ENCODE measurements around the gene UBXN1.
"Not testable (repeated sequence)": the region's sequence is repeated elsewhere in the genome, so short reads cannot be mapped to it uniquely, and the experiment has no call there.

UBXN1 gene

GRCh38 chr11:62703921-62704320, 25.0 kb upstream of the UBXN1 start:
- CTCF ChIA-PET = interaction anchor here (1.6 kb wide), 1 partner anchor 9 kb away, joined by 15 read pairs; no protein-coding TSS in a partner anchor
- H3K9me3 Mint-ChIP-seq, H3K4me3 Mint-ChIP-seq, H3K27me3 Mint-ChIP-seq, DNase-seq, H3K27ac Mint-ChIP-seq: not testable (repeated sequence)
- Mint-ChIP-seq H3K36me3 (peaks cover 21% of the 10 kb centered on the region), H3K4me1 (peaks cover 38% of the 10 kb centered on the region)

GRCh38 chr11:62702246-62702645, 23.4 kb upstream of the UBXN1 start:
- Mint-ChIP-seq H3K27me3 (no peaks in the 10 kb centered on the region), H3K9me3 (no peaks in the 10 kb centered on the region), H3K36me3 (peaks cover 21% of the 10 kb centered on the region), H3K4me3 (no peak overlapping the region), H3K27ac (no peak overlapping the region), H3K4me1 (peaks cover 21% of the 10 kb centered on the region)
- CTCF ChIA-PET = no interaction called here
- DNase-seq = no peak

DNA sequence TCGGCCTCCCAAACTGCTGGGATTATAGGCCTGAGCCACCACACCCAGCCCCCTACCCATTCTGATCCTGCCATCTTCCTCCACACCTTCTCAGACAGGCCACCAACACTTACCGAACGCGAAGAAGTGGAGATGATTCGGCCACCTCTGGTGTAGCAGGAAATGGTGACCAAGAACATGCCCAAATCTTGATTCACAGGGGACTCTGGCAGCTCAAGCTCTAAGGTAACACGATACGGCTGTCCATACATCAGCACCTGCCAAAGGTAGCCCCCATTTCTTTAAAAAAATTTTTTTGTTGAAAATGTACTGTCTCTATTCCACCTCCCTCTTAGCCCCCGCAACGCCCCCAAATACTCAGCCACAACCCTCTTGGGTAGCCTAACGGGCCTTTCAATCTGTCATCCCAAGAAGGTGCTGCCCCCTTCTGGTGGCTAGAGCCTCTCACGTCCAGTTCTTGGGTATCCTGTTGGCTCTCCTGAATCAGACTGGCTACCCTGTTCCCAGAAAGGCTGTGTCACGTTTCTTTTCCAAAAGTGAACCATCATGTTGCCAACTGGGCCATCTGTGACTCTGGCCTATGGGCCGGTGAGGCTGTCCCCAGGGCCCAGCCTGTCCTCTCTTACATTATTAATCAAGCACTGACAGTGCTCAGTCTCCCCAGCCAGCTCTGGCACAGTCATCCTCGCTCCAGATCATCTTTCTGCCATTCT, 15.7 kb upstream of the UBXN1 start:
- Mint-ChIP-seq H3K4me3 (no peak overlapping the region), H3K27ac (peak overlapping the region; percentile 33), H3K27me3 (no peaks in the 10 kb centered on the region), H3K4me1 (peaks cover 6% of the 10 kb centered on the region), H3K9me3 (no peaks in the 10 kb centered on the region), H3K36me3 (peaks cover 23% of the 10 kb centered on the region)
- CTCF ChIA-PET = interaction anchor here (0.6 to 4.4 kb wide), 29 partner anchors 9 to 876 kb away, joined by 3 to 40 read pairs (median 4); partner anchors contain the start of genes B3GAT3, BSCL2, C11orf98 and CSKMT
- peak; percentile 86 for DNase-seq

DNA sequence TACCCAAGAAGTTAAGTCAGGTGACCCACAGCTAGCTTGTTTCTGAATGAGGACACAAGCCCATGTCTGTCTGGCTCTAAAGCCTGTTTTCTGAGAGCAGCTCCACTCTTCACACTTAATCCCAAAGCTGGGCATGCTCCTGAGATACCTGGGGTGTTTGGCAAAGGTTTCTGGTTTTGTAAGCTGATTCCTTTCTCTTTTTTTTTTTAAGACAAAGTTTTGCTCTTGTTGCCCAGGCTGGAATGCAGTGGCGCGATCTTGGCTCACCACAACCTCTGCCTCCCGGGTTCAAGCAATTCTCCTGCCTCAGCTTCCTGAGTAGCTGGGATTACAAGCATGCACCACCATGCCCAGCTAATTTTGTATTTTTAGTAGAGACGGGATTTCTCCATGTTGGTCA, 14.8 kb upstream of the UBXN1 start:
- H3K36me3 Mint-ChIP-seq = peaks cover 25% of the 10 kb centered on the region
- CTCF ChIA-PET = interaction anchor here (0.6 to 4.4 kb wide), 20 partner anchors 10 to 293 kb away, joined by 3 to 40 read pairs (median 5); partner anchors contain the start of genes BSCL2, GNG3, LBHD1 and MTA2
- H3K4me1 Mint-ChIP-seq, DNase-seq, H3K9me3 Mint-ChIP-seq, H3K27ac Mint-ChIP-seq, H3K4me3 Mint-ChIP-seq, H3K27me3 Mint-ChIP-seq: not testable (repeated sequence)

DNA sequence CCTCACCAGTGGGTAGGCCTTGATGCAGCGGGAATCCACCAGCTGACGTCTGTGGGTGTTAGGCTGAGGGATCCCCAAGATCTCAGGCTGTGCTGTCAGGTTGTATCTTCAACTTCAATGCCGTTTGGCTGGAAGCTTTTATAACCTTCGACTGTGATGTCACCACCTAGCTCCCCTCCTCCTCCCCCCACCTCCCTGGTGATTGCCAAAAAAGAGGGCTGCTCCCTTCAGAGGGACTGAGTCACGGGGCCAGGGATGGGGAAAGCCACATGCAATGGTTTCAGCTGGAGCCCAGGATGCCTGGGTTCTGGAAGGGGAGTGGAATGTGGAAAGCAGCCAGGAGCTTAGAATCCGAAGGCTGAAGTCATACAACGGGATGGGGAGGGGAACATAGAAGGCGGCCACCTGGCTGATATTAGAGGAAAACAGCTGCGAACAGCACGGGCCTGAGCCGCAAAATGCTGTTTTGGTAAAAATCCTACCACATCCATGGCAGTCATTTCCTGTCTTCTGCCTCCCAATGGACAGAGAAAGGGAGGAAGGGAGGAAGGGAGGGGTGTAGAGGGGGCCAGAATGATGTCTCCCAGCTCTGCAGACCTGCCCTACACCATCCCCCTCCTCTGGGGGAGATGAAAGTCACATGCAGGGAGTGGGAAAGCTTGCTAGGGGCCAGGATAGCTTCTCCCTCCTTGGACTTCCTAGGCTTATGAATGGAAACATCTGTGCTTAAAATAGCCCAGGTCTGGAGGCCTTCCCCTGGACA, 10.7 kb upstream of the UBXN1 start, which contains the start of gene LRRN4CL:
LRRN4CL (minus strand) TSS at position 110 of the 763 bp plus-strand sequence. CDS start 1,022 bp downstream, outside the sequence.
- DNase-seq = no peak
- Mint-ChIP-seq H3K36me3 (peaks cover 23% of the 10 kb centered on the region), H3K4me1 (peaks cover under 1% of the 10 kb centered on the region), H3K9me3 (no peaks in the 10 kb centered on the region), H3K27me3 (peaks cover 29% of the 10 kb centered on the region), H3K4me3 (no peak within 1 kb of the TSS), H3K27ac (no peak within 1 kb of the TSS)
- CTCF ChIA-PET = interaction anchor here (1.0 to 2.1 kb wide), 5 partner anchors 9 to 129 kb away, joined by 3 to 11 read pairs (median 4); partner anchors contain the start of gene MTA2

- Mint-ChIP-seq H3K27me3 (peaks cover 29% of the 10 kb centered on the region), H3K4me3 (no peak overlapping the region), H3K27ac (no peak overlapping the region), H3K9me3 (no peaks in the 10 kb centered on the region), H3K36me3 (peaks cover 20% of the 10 kb centered on the region), H3K4me1 (no peaks in the 10 kb centered on the region)
- CTCF ChIA-PET = interaction anchor here (0.6 to 2.1 kb wide), 5 partner anchors 8 to 199 kb away, joined by 3 to 11 read pairs (median 4); partner anchors contain the start of gene MTA2
- no peak for DNase-seq
These were observed 9.6 kb upstream of the UBXN1 start for GRCh38 chr11:62688491-62688890.

GRCh38 chr11:62687508-62688396, 8.9 kb upstream of the UBXN1 start:
- Mint-ChIP-seq H3K36me3 (peaks cover 18% of the 10 kb centered on the region), H3K27me3 (peaks cover 29% of the 10 kb centered on the region)
- CTCF ChIA-PET = interaction anchor here (0.6 to 0.8 kb wide), 2 partner anchors 95 to 198 kb away, joined by 3 to 5 read pairs; no protein-coding TSS in a partner anchor

DNA sequence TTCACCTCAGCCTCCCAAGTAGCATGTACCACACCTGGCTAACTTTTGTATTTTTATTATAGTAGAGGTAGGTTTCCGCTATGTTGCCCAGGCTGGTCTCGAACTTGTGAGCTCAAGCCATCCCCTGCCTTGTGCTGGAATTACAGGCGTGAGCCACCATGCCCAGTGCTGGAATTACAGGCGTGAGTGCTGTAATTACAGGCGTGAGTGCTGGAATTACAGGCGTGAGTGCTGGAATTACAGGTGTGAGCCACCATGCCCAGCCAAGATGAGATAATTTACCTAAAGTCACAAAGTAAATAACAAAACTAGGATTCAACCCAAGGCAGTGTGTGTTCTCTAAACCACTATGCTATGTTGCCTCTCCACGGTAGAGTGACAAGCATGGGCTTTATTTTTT, 3.6 kb upstream of the UBXN1 start:
- Mint-ChIP-seq H3K4me1 (peaks cover 25% of the 10 kb centered on the region), H3K27me3 (peaks cover 11% of the 10 kb centered on the region), H3K27ac (no peak overlapping the region), H3K4me3 (no peak overlapping the region), H3K36me3 (peaks cover 8% of the 10 kb centered on the region), H3K9me3 (no peaks in the 10 kb centered on the region)
- DNase-seq = no peak
- CTCF ChIA-PET = interaction anchor here (2.9 kb wide), 1 partner anchor 11 kb away, joined by 11 read pairs; no protein-coding TSS in a partner anchor

More at GRCh38 chr11:62687508-62688396, 8.9 kb upstream of the UBXN1 start:
- H3K27ac Mint-ChIP-seq = no peak overlapping the region
- no peak overlapping the region for H3K4me3 Mint-ChIP-seq
- no peak for DNase-seq
- H3K9me3 Mint-ChIP-seq = no peaks in the 10 kb centered on the region
- no peaks in the 10 kb centered on the region for H3K4me1 Mint-ChIP-seq

- CTCF ChIA-PET = interaction anchor here (0.6 to 3.1 kb wide), 20 partner anchors 9 to 340 kb away, joined by 3 to 40 read pairs (median 4); partner anchors contain the start of genes BSCL2, C11orf98, CSKMT and GNG3
- peak overlapping the region; percentile 6 for H3K4me3 Mint-ChIP-seq
- peaks cover 39% of the 10 kb centered on the region for H3K4me1 Mint-ChIP-seq
- H3K36me3 Mint-ChIP-seq = peaks cover 20% of the 10 kb centered on the region
- H3K27ac Mint-ChIP-seq = peak overlapping the region; percentile 49
- H3K27me3 Mint-ChIP-seq = no peaks in the 10 kb centered on the region
- DNase-seq = peak; percentile 61
- H3K9me3 Mint-ChIP-seq = no peaks in the 10 kb centered on the region
These were observed 2.0 kb upstream of the UBXN1 start for GRCh38 chr11:62680825-62681240.

DNA sequence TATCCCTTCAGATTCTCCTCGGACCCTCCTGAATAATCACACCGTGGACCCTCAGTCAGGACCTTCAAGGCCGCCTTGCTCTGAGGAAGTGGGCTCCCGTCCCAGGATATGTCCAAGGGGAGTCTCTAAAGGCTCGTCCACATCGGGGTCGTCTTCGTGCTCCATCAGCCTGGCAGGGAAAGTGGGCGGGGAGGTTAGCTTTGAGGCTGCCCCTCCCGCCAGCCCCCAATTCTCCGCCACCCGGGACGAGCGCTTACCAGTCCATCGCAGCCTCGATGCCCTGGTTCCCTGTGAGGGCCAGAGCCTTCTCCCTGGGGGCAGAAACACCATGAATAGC, 472 bp downstream of the UBXN1 start:
- CTCF ChIA-PET = no interaction called here
- Mint-ChIP-seq H3K36me3 (peaks cover 31% of the 10 kb centered on the region), H3K4me3 (peak overlapping the region; percentile 88), H3K9me3 (no peaks in the 10 kb centered on the region), H3K4me1 (peaks cover 52% of the 10 kb centered on the region), H3K27me3 (no peaks in the 10 kb centered on the region), H3K27ac (peak overlapping the region; percentile 90)
- no peak for DNase-seq

GRCh38 chr11:62677714-62678113, 1.2 kb downstream of the UBXN1 start:
- H3K36me3 Mint-ChIP-seq = peaks cover 32% of the 10 kb centered on the region
- peak overlapping the region; percentile 88 for H3K4me3 Mint-ChIP-seq
- H3K27me3 Mint-ChIP-seq = no peaks in the 10 kb centered on the region
- peaks cover 58% of the 10 kb centered on the region for H3K4me1 Mint-ChIP-seq
- CTCF ChIA-PET = interaction anchor here (0.7 to 0.8 kb wide), 3 partner anchors 44 to 204 kb away, joined by 3 to 5 read pairs (median 3); partner anchors contain the start of gene SLC3A2
- DNase-seq = no peak
- H3K9me3 Mint-ChIP-seq = no peaks in the 10 kb centered on the region
- peak overlapping the region; percentile 90 for H3K27ac Mint-ChIP-seq

GRCh38 chr11:62677156-62677555, 1.7 kb downstream of the UBXN1 start:
- peaks cover 35% of the 10 kb centered on the region for H3K36me3 Mint-ChIP-seq

DNA sequence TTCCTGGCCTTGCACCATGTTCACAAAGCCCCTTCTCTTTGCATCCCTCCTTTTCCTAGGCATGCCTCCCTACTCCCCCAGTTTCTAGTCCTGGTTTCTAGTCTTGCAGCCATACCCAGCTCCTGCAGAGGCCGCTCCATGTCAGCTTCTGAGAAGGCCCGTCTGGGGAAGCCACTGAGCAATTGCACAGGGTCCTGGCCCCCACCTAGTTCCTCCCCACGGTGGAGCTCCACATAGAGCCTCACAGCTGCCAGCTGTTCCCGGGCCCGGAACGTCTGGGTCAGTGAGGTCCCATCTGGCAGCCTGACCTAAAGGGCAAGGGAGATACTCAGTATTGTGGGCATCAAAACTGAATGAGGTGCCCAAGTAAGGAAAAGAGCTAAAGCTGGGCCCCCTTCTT, 2.2 kb downstream of the UBXN1 start:
- H3K36me3 Mint-ChIP-seq = peaks cover 36% of the 10 kb centered on the region
- peak overlapping the region; percentile 12 for H3K27ac Mint-ChIP-seq
- H3K4me3 Mint-ChIP-seq = peak overlapping the region; percentile 88
- no peak for DNase-seq
- no peaks in the 10 kb centered on the region for H3K27me3 Mint-ChIP-seq
- no peaks in the 10 kb centered on the region for H3K9me3 Mint-ChIP-seq
- CTCF ChIA-PET = interaction anchor here (0.8 to 1.2 kb wide), 2 partner anchors 17 to 69 kb away, joined by 3 read pairs; no protein-coding TSS in a partner anchor
- H3K4me1 Mint-ChIP-seq = peaks cover 65% of the 10 kb centered on the region

More at GRCh38 chr11:62677156-62677555, 1.7 kb downstream of the UBXN1 start:
- DNase-seq = no peak
- H3K4me3 Mint-ChIP-seq = peak overlapping the region; percentile 88
- peaks cover 64% of the 10 kb centered on the region for H3K4me1 Mint-ChIP-seq
- H3K27me3 Mint-ChIP-seq = no peaks in the 10 kb centered on the region
- peak overlapping the region; percentile 51 for H3K27ac Mint-ChIP-seq
- no peaks in the 10 kb centered on the region for H3K9me3 Mint-ChIP-seq
- CTCF ChIA-PET = interaction anchor here (0.7 to 0.8 kb wide), 3 partner anchors 44 to 204 kb away, joined by 3 to 5 read pairs (median 3); partner anchors contain the start of gene SLC3A2

Data from activated naive CD4-positive, alpha-beta T cell treated with anti-CD3 and anti-CD28 coated beads, Interleukin-2, amount 10 ng/mL, durations not matched to agents 7 days and 5 days (primary cell).